K562 (cell line): ENCODE measurements around the gene PEDS1. TPM values are rescaled to one million over a fixed set of nuclear protein-coding genes. Genes with fewer than 3 reads are reported as not detected.
A peak's percentile ranks its signal among the peaks of the same experiment; 100 is the strongest.

Experiments
- FIP1L1 ChIP-seq: fragments of 200-400 bp; formaldehyde crosslinking; IDR thresholded peaks from 2 replicates; pipeline ENCODE4 v1.6.1; 2018; ENCODE audit warnings: mild to moderate bottlenecking, low read depth, low read length; ENCODE audit not compliant: poor library complexity, severe bottlenecking
- HOMEZ ChIP-seq: fragments of 250-450 bp; sonication (Bioruptor Pico); IDR thresholded peaks from 2 replicates; pipeline ENCODE4 v1.4.0; 2020; ENCODE audit warnings: mild to moderate bottlenecking, moderate library complexity
- MYNN ChIP-seq, 2 experiments: sonication (generic); formaldehyde crosslinking in 1 of 2; IDR thresholded peaks; 2 replicates each; pipeline versions ENCODE4 v1.5.0 to v1.6.1; 2016 to 2020; ENCODE audit warnings: antibody characterized with exemption in 1 of 2, missing genetic modification reagents in 1 of 2
- RCOR1 ChIP-seq, 2 experiments: IDR thresholded peaks; 2 replicates each; pipeline ENCODE4 v1.6.1; 2012; ENCODE audit warnings: low read depth in 2 of 2, low read length in 2 of 2, borderline replicate concordance in 1 of 2, improper control_type of control experiment in 1 of 2
- ZBTB40 ChIP-seq, 2 experiments: fragments of 450-650 bp in 1 of 2; sonication (generic) in 1 of 2; formaldehyde crosslinking in 1 of 2; IDR thresholded peaks; 2 replicates each; pipeline versions ENCODE4 v1.7.1 to v1.9.0; 2016 to 2022; ENCODE audit warnings: inconsistent platforms in 1 of 2, mild to moderate bottlenecking in 1 of 2, missing genetic modification reagents in 1 of 2
- ZNF124 ChIP-seq: sonication (generic); formaldehyde crosslinking; IDR thresholded peaks from 2 replicates; pipeline ENCODE4 v1.8.1; 2022; ENCODE audit warnings: missing genetic modification reagents
- ZNF165 ChIP-seq: fragments of 250-450 bp; sonication (Bioruptor Pico); IDR thresholded peaks from 2 replicates; pipeline ENCODE4 v1.4.0; 2020; ENCODE audit warnings: borderline replicate concordance
- ZNF431 ChIP-seq: sonication (generic); formaldehyde crosslinking; IDR thresholded peaks from 2 replicates; pipeline ENCODE4 v1.8.0; 2022; ENCODE audit warnings: mild to moderate bottlenecking, missing genetic modification reagents
- ZNF449 ChIP-seq: fragments of 250-450 bp; sonication (Bioruptor Pico); IDR thresholded peaks from 2 replicates; pipeline ENCODE4 v1.8.0; 2022; ENCODE audit warnings: moderate library complexity, mild to moderate bottlenecking, inconsistent platforms
- ZNF511 ChIP-seq: sonication (generic); formaldehyde crosslinking; IDR thresholded peaks from 2 replicates; pipeline ENCODE4 v1.8.0; 2022; ENCODE audit warnings: mild to moderate bottlenecking, missing genetic modification reagents
- ZNF668 ChIP-seq: fragments of 250-450 bp; sonication (Bioruptor Pico); IDR thresholded peaks from 2 replicates; pipeline ENCODE4 v1.8.0; 2022; ENCODE audit warnings: mild to moderate bottlenecking, inconsistent platforms
- polyA plus RNA-seq, 8 experiments: library from polyadenylated mRNA; depleted of rRNA in 4 of 8; stranded (reverse) in 5 of 8; unstranded in 3 of 8; fragments of >200 nt; fragmentation: Nextera tagmentation in 2 of 8; fragmentation: Illumina TruSeq in 1 of 8; extraction: Ambion mirVana in 2 of 8; extraction: Trizol in 1 of 8; gene quantifications; 2 replicates each; pipeline versions ENCODE4 v1.2.1 to v1.2.3, GENCODE V29; 2011 to 2014; ENCODE audit warnings: inconsistent platforms in 1 of 8, missing spikeins in 1 of 8
- total RNA-seq, 7 experiments: library from RNA; depleted of rRNA in 6 of 7; stranded (reverse); fragments of >200 nt in 6 of 7; fragmentation: Illumina TruSeq in 2 of 7; extraction: Trizol in 2 of 7; gene quantifications; 2 replicates each; pipeline versions ENCODE4 v1.2.1 to v1.2.3, GENCODE V29; 2011 to 2021; ENCODE audit warnings: low replicate concordance in 1 of 7
- TF ChIP-seq, protein P1 (sequence below): fragments of 450-650 bp; formaldehyde crosslinking; IDR thresholded peaks from 2 replicates; pipeline ENCODE4 v1.4.0; 2020; ENCODE audit warnings: mild to moderate bottlenecking

The PEDS1 gene
- total and polyA plus RNA-seq, 9 of the 15 experiments (the other 6 are each of a cell fraction or from before 2014, with no cell fraction given) = 2.9 to 38.5 (median 24.2) TPM

- TF ChIP-seq RCOR1 (IDR thresholded peaks at IDR 0.05; ENCODE audit: borderline replicate concordance in 1 of 2, low read depth in 2 of 2, low read length in 2 of 2) = no peak
- no peak for TF ChIP-seq HOMEZ (CRISPR knock-in tag)
- peak; percentile 19; the same call in 1 of the 2 replicates for TF ChIP-seq ZBTB40 (IDR thresholded peaks at IDR 0.05)
- TF ChIP-seq ZBTB40 (CRISPR knock-in tag; IDR thresholded peaks at IDR 0.05) = no peak
- TF ChIP-seq MYNN (IDR thresholded peaks at IDR 0.05) = no peak
- TF ChIP-seq MYNN (CRISPR knock-in tag; IDR thresholded peaks at IDR 0.05) = no peak
- TF ChIP-seq ZNF165 (CRISPR knock-in tag) = no peak
- TF ChIP-seq ZNF431 (CRISPR knock-in tag) = 0 out of 2 replicates have a peak, but pooled peaks have one; percentile 9
- TF ChIP-seq ZNF449 (CRISPR knock-in tag) = no peak
- TF ChIP-seq ZNF511 (CRISPR knock-in tag) = 0 out of 2 replicates have a peak, but pooled peaks have one; percentile 18
- TF ChIP-seq ZNF124 (CRISPR knock-in tag) = no peak
- TF ChIP-seq ZNF668 (CRISPR knock-in tag) = no peak
- TF ChIP-seq, protein P1, sequence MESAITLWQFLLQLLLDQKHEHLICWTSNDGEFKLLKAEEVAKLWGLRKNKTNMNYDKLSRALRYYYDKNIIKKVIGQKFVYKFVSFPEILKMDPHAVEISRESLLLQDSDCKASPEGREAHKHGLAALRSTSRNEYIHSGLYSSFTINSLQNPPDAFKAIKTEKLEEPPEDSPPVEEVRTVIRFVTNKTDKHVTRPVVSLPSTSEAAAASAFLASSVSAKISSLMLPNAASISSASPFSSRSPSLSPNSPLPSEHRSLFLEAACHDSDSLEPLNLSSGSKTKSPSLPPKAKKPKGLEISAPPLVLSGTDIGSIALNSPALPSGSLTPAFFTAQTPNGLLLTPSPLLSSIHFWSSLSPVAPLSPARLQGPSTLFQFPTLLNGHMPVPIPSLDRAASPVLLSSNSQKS (CRISPR knock-in tag) = no peak
- TF ChIP-seq FIP1L1 = no peak
Measured at GRCh38 chr20:50153153-50153499, 397 bp downstream of the PEDS1 start (continued).
